HG03571 (cell line): ENCODE data around the gene CD72.
"Not testable (repeated sequence)": the region's sequence is repeated elsewhere in the genome, so short reads cannot be mapped to it uniquely, and the experiment has no call there.

Experiments used
- ATAC-seq: cut with Tn5 transposase; IDR thresholded peaks from one replicate; pipeline ENCODE4 v1.9.1; 2021; ENCODE audit not compliant: unreplicated experiment

Gene CD72

GRCh38 chr9:35649431-35650340 is 31.5 kb upstream of the CD72 start:
- no peak for ATAC-seq

GRCh38 chr9:35646533-35647265 is 28.5 kb upstream of the CD72 start:
- ATAC-seq = peak; percentile 83

GRCh38 chr9:35646153-35646532 is 27.9 kb upstream of the CD72 start:
- no peak for ATAC-seq

GRCh38 chr9:35645736-35646135 is 27.5 kb upstream of the CD72 start:
- ATAC-seq = not testable (repeated sequence)

- ATAC-seq = no peak
These were observed 24.8 kb upstream of the CD72 start for GRCh38 chr9:35643046-35643445.

- not testable (repeated sequence) for ATAC-seq
These were observed 23.3 kb upstream of the CD72 start for GRCh38 chr9:35641478-35641877.

- not testable (repeated sequence) for ATAC-seq
These were observed 22.2 kb upstream of the CD72 start for GRCh38 chr9:35640431-35640830.

- ATAC-seq = no peak
These were observed 21.4 kb upstream of the CD72 start for GRCh38 chr9:35639631-35640030.

- not testable (repeated sequence) for ATAC-seq
These were observed 21.0 kb upstream of the CD72 start for GRCh38 chr9:35639225-35639624.

- ATAC-seq = not testable (repeated sequence)
These were observed 20.5 kb upstream of the CD72 start for GRCh38 chr9:35638751-35639150.

- not testable (repeated sequence) for ATAC-seq
These were observed 19.3 kb upstream of the CD72 start for GRCh38 chr9:35637427-35637955.

GRCh38 chr9:35636877-35637246 is 18.6 kb upstream of the CD72 start:
- ATAC-seq = not testable (repeated sequence)

- ATAC-seq = no peak
These were observed 18.1 kb upstream of the CD72 start for GRCh38 chr9:35636135-35636876.

- no peak for ATAC-seq
These were observed 17.5 kb upstream of the CD72 start for GRCh38 chr9:35635730-35636129.

- ATAC-seq = no peak
These were observed 11.4 kb upstream of the CD72 start for GRCh38 chr9:35629597-35629996.

GRCh38 chr9:35628389-35628991 is 10.3 kb upstream of the CD72 start:
- ATAC-seq = no peak

GRCh38 chr9:35627575-35627974 is 9.4 kb upstream of the CD72 start:
- no peak for ATAC-seq

- peak; percentile 34 for ATAC-seq
These were observed 1.6 kb upstream of the CD72 start for GRCh38 chr9:35619800-35620158.

GRCh38 chr9:35618854-35619799 is 914 bp upstream of the CD72 start:
- peak; percentile 40 for ATAC-seq

GRCh38 chr9:35617548-35617947 is 665 bp downstream of the CD72 start:
- no peak for ATAC-seq
